NOMO-1 (cell line): ENCODE measurements around the gene CPB2.

Experiments used
- DNase-seq, 2 experiments: peaks; one replicate each; lab custom pipeline; 2025; ENCODE audit not compliant: unreplicated experiment in 2 of 2; lab: John Stamatoyannopoulos, UW

The CPB2 gene

DNA sequence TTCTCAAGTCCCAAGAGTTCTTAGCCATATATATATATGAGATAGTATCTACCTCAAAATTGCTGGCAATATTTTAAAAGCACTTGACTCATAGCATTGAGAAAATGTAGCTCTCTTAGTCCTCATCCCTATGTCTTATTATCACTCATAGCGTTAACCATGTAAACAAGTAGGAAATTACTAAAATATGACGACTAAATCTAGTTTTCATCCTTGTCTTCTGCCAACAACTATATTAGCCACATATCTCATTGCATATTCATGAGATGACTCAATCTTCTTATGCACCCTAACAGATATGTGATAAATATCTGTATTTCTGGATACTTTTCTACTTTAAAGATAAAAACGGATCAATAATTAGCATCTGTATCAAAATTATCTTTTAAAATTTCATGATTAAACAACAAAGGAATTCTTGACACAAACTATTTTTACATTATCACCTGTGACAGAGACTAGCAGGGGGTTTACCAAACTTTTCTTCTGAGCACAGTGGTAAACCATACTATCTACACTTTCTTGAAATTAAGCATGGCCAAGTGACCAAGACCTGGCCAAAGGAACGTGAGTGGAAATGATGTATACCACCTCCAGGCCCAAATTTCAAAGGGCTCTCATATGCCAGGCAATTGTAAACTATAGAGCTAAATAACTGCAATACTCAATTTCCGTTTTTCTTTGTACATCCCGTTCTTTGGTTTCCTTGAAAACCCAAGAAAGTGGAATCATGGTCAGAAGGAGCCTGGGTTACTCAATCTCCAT, 98.0 kb downstream of the CPB2 start:
- no peak for DNase-seq

DNA sequence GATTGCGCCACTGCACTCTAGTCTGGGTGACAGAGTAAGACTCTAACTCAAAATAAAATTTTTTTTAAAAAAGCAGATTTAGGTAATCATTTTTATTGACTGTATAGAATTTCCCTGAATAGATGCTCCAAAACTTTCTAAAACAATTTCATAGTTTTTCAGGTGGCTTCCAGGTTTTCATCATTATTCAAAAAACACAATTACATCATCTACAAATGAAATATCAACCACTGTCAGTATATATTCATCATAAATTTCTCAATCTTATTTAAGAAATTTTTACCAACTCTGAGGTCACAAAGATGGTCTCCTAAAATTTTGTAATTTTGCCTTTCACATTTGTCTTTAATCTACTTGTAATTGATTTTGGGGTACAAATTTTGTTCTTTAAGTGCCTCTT, 100.3 kb downstream of the CPB2 start:
- DNase-seq = no peak
